Endothelial cell (in vitro differentiated cells): ENCODE results near the gene COX20. TPM values are rescaled to one million over a fixed set of nuclear protein-coding genes. Genes with fewer than 3 reads are reported as not detected.

Source experiments
- DNase-seq: peaks from one replicate; pipeline ENCODE4 v3.0.0; 2021; ENCODE audit warnings: low spot score
- H3K27ac Mint-ChIP-seq: one replicate; pipeline ENCODE4 v1.8.0; 2021; ENCODE audit warnings: mixed read lengths, inconsistent platforms; ENCODE audit not compliant: unreplicated experiment
- H3K27me3 Mint-ChIP-seq: one replicate; pipeline ENCODE4 v1.8.0; 2021; ENCODE audit warnings: mild to moderate bottlenecking, moderate library complexity, mixed read lengths, inconsistent platforms; ENCODE audit not compliant: unreplicated experiment
- H3K36me3 Mint-ChIP-seq: one replicate; pipeline ENCODE4 v1.8.0; 2021; ENCODE audit warnings: mild to moderate bottlenecking, low read depth, mixed read lengths, inconsistent platforms; ENCODE audit not compliant: unreplicated experiment
- H3K4me1 Mint-ChIP-seq: one replicate; pipeline ENCODE4 v1.8.0; 2021; ENCODE audit warnings: mild to moderate bottlenecking, mixed read lengths, inconsistent platforms; ENCODE audit not compliant: unreplicated experiment
- H3K4me3 Mint-ChIP-seq: one replicate; pipeline ENCODE4 v1.8.0; 2021; ENCODE audit warnings: mild to moderate bottlenecking, mixed read lengths, inconsistent platforms; ENCODE audit not compliant: unreplicated experiment
- H3K9me3 Mint-ChIP-seq: one replicate; pipeline ENCODE4 v1.8.0; 2021; ENCODE audit warnings: mixed read lengths, inconsistent platforms; ENCODE audit not compliant: unreplicated experiment
- total RNA-seq: library from RNA; stranded (reverse); fragmentation: NEBNext Ultra II Directional; extraction: Animal tissue kit (Norgen Biotek cat#: 25700); gene quantifications from one replicate; pipeline ENCODE4 v1.2.1, GENCODE V29; 2021; ENCODE audit not compliant: unreplicated experiment
- TF ChIP-seq, protein P1 (sequence below): fragments of 200-600 bp; sonication (generic); IDR thresholded peaks from one replicate; pipeline ENCODE4 v1.5.0; 2021; ENCODE audit warnings: antibody characterized with exemption; ENCODE audit not compliant: unreplicated experiment

The COX20 gene
- total RNA-seq, 1 donor from 2014 or later = 9.6 TPM

DNA sequence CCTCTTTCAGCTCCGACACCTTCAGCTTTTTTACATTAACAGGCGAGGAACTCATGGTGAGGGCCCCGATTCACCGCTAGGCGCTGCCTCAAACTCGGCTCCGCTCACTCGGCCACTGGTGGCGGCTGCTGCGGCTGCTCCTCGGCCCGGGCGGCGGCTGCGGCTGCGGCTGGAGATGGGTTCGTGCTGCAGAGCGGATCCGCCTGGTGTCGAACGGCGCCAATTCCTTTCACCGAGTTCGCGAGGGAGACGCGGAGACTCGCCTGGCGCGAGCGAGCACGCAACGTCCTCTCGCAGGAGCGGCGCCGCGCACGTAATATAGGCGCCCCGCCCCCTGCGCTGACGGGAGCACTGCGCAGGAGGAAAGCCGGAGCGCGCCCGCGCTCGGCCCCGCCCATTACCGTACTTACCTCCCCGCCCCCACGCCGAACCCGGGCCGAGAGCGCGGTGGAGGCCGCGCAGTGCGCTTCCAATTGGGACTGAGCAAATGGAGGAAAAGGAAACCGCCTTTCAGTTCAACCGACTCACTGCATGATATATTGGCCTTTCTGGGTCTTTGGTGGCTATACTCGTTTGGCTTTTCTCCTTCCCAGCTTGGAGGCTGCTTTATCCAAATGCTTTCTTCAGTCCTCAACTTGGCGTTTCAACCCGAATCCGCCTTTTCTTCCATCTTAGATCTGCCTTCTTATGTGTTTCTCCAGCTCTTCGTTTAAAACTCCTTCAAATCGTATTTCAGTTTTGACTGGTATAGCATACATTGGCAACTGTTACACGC lies 29.0 kb downstream of the COX20 start, which contains the start of gene HNRNPU:
Gene HNRNPU, minus strand, starts transcription at position 291 of the 775 bp plus-strand sequence. Its CDS starts 236 bp downstream, at position 55.
- Mint-ChIP-seq H3K9me3 (no peaks in the 10 kb centered on the region), H3K27me3 (peaks cover 24% of the 10 kb centered on the region), H3K36me3 (peaks cover 32% of the 10 kb centered on the region), H3K27ac (peak within 1 kb of the TSS; percentile 97), H3K4me1 (peaks cover 45% of the 10 kb centered on the region), H3K4me3 (peak within 1 kb of the TSS; percentile 93)
- TF ChIP-seq, protein P1, sequence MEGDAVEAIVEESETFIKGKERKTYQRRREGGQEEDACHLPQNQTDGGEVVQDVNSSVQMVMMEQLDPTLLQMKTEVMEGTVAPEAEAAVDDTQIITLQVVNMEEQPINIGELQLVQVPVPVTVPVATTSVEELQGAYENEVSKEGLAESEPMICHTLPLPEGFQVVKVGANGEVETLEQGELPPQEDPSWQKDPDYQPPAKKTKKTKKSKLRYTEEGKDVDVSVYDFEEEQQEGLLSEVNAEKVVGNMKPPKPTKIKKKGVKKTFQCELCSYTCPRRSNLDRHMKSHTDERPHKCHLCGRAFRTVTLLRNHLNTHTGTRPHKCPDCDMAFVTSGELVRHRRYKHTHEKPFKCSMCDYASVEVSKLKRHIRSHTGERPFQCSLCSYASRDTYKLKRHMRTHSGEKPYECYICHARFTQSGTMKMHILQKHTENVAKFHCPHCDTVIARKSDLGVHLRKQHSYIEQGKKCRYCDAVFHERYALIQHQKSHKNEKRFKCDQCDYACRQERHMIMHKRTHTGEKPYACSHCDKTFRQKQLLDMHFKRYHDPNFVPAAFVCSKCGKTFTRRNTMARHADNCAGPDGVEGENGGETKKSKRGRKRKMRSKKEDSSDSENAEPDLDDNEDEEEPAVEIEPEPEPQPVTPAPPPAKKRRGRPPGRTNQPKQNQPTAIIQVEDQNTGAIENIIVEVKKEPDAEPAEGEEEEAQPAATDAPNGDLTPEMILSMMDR = peak; percentile 36
- DNase-seq = peak; percentile 96

DNA sequence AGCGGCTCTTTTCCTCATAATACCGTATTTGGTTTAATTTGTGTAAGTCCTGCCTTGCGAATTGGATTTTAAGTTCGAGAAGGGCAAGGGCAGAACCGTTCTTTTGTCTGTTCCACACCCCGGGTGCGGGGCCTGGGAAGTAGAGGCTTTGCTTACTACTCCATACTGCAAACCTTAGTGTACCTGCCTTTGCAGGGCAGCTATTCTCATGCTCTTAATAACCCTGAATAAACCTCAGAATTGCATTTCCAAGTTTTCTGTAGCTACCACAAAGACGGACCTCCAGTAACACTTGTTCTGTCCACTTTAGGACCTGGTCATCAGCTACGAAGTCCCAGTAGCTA lies 29.5 kb downstream of the COX20 start:
- peak overlapping the region; percentile 97 for H3K27ac Mint-ChIP-seq
- TF ChIP-seq, protein P1 = no peak
- peaks cover 24% of the 10 kb centered on the region for H3K27me3 Mint-ChIP-seq
- H3K4me3 Mint-ChIP-seq = peak overlapping the region; percentile 93
- peaks cover 29% of the 10 kb centered on the region for H3K36me3 Mint-ChIP-seq
- DNase-seq = peak; percentile 41
- H3K9me3 Mint-ChIP-seq = no peaks in the 10 kb centered on the region
- peaks cover 41% of the 10 kb centered on the region for H3K4me1 Mint-ChIP-seq

- Mint-ChIP-seq H3K36me3 (peaks cover 24% of the 10 kb centered on the region), H3K4me1 (peaks cover 34% of the 10 kb centered on the region), H3K4me3 (no peak overlapping the region), H3K27ac (peak overlapping the region; percentile 97), H3K27me3 (peaks cover 24% of the 10 kb centered on the region), H3K9me3 (no peaks in the 10 kb centered on the region)
- TF ChIP-seq, protein P1 = no peak
- DNase-seq = no peak
These were observed 30.4 kb downstream of the COX20 start for GRCh38 chr1:244865820-244866219.

GRCh38 chr1:244866355-244866754 lies 30.9 kb downstream of the COX20 start:
- Mint-ChIP-seq H3K27me3 (peaks cover 23% of the 10 kb centered on the region), H3K27ac (peak overlapping the region; percentile 74), H3K36me3 (peaks cover 19% of the 10 kb centered on the region), H3K4me1 (peaks cover 29% of the 10 kb centered on the region), H3K4me3 (no peak overlapping the region), H3K9me3 (no peaks in the 10 kb centered on the region)
- DNase-seq = no peak
- TF ChIP-seq, protein P1 = no peak
